A549 (cell line): ENCODE data around the gene THADA.

Experiments used
- CEBPB ChIP-seq, 2 experiments: fragments of >200 bp in 1 of 2; sonication (Bioruptor Twin) in 1 of 2; formaldehyde crosslinking in 1 of 2; IDR thresholded peaks; 2 replicates each; pipeline ENCODE4 v1.6.1; 2012 to 2016
- EP300 ChIP-seq, 2 experiments: fragments of >200 bp; sonication (Bioruptor Twin); formaldehyde crosslinking; IDR thresholded peaks; 2 replicates in 1 of 2; 3 replicates in 1 of 2; pipeline ENCODE4 v1.6.1; 2016 to 2017
- MYC ChIP-seq: IDR thresholded peaks from 2 replicates; pipeline ENCODE4 v1.6.1; 2012; ENCODE audit warnings: mild to moderate bottlenecking, inconsistent platforms, low read length, improper control_type of control experiment, borderline replicate concordance
- POLR2A ChIP-seq: IDR thresholded peaks from 2 replicates; pipeline ENCODE4 v1.6.1; 2012; ENCODE audit warnings: mild to moderate bottlenecking, low read length
- TP53 ChIP-seq: fragments of 250-450 bp; sonication (Bioruptor Pico); IDR thresholded peaks from 2 replicates; pipeline ENCODE4 v1.5.0; 2021; ENCODE audit warnings: mild to moderate bottlenecking, moderate library complexity
- ZFP36 ChIP-seq: fragments of 450-650 bp; IDR thresholded peaks from 2 replicates; pipeline ENCODE4 v1.6.1; 2014; ENCODE audit warnings: borderline replicate concordance; ENCODE audit not compliant: partially characterized antibody
- TF ChIP-seq, protein P1 (sequence below): fragments of >200 bp; sonication (Bioruptor Twin); formaldehyde crosslinking; IDR thresholded peaks from 3 replicates; pipeline ENCODE4 v1.5.1; 2016
- TF ChIP-seq, protein P2 (sequence below): fragments of 200-600 bp; sonication (generic); IDR thresholded peaks from 2 replicates; pipeline ENCODE4 v1.6.1; 2016; ENCODE audit warnings: antibody characterized with exemption, mild to moderate bottlenecking, moderate library complexity

- TF ChIP-seq, protein P1, sequence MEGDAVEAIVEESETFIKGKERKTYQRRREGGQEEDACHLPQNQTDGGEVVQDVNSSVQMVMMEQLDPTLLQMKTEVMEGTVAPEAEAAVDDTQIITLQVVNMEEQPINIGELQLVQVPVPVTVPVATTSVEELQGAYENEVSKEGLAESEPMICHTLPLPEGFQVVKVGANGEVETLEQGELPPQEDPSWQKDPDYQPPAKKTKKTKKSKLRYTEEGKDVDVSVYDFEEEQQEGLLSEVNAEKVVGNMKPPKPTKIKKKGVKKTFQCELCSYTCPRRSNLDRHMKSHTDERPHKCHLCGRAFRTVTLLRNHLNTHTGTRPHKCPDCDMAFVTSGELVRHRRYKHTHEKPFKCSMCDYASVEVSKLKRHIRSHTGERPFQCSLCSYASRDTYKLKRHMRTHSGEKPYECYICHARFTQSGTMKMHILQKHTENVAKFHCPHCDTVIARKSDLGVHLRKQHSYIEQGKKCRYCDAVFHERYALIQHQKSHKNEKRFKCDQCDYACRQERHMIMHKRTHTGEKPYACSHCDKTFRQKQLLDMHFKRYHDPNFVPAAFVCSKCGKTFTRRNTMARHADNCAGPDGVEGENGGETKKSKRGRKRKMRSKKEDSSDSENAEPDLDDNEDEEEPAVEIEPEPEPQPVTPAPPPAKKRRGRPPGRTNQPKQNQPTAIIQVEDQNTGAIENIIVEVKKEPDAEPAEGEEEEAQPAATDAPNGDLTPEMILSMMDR, result no peak
- TF ChIP-seq POLR2A, result no peak
- TF ChIP-seq ZFP36, result no peak
- TF ChIP-seq TP53, result no peak
- no peak for TF ChIP-seq CEBPB (IDR thresholded peaks at IDR 0.05)
- TF ChIP-seq, protein P2, sequence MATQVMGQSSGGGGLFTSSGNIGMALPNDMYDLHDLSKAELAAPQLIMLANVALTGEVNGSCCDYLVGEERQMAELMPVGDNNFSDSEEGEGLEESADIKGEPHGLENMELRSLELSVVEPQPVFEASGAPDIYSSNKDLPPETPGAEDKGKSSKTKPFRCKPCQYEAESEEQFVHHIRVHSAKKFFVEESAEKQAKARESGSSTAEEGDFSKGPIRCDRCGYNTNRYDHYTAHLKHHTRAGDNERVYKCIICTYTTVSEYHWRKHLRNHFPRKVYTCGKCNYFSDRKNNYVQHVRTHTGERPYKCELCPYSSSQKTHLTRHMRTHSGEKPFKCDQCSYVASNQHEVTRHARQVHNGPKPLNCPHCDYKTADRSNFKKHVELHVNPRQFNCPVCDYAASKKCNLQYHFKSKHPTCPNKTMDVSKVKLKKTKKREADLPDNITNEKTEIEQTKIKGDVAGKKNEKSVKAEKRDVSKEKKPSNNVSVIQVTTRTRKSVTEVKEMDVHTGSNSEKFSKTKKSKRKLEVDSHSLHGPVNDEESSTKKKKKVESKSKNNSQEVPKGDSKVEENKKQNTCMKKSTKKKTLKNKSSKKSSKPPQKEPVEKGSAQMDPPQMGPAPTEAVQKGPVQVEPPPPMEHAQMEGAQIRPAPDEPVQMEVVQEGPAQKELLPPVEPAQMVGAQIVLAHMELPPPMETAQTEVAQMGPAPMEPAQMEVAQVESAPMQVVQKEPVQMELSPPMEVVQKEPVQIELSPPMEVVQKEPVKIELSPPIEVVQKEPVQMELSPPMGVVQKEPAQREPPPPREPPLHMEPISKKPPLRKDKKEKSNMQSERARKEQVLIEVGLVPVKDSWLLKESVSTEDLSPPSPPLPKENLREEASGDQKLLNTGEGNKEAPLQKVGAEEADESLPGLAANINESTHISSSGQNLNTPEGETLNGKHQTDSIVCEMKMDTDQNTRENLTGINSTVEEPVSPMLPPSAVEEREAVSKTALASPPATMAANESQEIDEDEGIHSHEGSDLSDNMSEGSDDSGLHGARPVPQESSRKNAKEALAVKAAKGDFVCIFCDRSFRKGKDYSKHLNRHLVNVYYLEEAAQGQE, result no peak
- TF ChIP-seq EP300 (IDR thresholded peaks at IDR 0.05), result no peak
- no peak for TF ChIP-seq MYC
These were observed 289.6 kb downstream of the THADA start for GRCh38 chr2:43306197-43306596.
